HG03175 (cell line): ENCODE results near the gene RBM17.
"Not testable (repeated sequence)": the region's sequence is repeated elsewhere in the genome, so short reads cannot be mapped to it uniquely, and the experiment has no call there.

ENCODE experiments used
- ATAC-seq: cut with Tn5 transposase; IDR thresholded peaks from one replicate; pipeline ENCODE4 v1.9.1; 2021; ENCODE audit warnings: mild to moderate bottlenecking, moderate library complexity; ENCODE audit not compliant: unreplicated experiment

The RBM17 gene

GRCh38 chr10:6108631-6109443 lies 20.0 kb downstream of the RBM17 start:
- no peak for ATAC-seq

DNA sequence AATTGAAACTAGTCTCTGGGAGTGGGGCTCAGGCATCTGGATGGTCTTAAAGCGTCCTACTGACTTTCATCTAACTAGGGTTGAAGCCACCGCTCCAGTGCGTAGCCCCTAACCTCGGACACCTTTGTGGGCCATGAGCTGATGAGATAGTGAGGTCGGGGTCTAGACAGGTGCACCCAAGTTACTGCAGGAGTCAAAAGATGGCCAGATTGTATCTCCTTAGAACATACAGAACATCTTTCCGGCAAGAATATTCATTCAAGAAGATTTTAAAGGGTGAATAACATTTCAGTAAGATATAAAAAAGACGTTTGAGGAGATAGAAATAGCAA lies 20.6 kb downstream of the RBM17 start:
- ATAC-seq, result no peak

DNA sequence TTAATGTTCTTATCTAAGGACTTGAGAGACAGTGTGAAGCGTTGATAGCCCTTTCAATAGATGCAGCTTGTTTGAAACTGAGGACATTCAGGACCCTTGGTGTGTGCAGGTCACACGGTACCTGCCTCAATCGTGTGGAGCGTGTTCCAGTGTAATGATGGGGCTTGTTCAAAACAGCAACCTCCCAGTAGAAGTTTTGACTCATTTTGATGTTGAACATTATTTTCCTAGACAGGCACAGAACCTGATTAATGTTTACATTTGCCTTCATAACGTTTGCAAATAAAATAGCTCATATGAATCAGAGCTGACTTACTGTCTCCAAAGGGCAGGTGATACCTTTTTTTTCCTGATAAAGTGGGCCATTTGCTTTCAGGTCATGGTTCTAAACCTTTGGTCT lies 21.3 kb downstream of the RBM17 start:
- ATAC-seq, result no peak

GRCh38 chr10:6112893-6113292 lies 24.1 kb downstream of the RBM17 start:
- ATAC-seq, result no peak

DNA sequence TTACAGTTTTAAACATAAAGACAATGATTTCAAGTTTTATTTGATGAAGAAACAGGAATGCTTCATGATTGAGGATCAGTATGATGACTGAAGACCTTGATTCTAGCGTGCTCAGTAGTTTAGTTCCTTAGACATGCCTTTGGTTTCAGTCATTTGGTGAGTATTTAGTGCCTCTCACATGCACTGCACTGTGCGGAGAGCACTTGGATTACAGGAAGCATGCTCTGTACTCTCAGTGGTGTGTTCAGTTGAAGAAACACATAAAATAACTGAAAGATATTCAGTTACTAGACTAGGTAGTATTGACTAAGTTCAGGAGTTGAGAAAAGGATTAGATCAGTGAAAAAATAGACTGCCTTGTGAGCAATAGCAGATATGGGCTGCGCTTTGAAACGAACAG lies 25.5 kb downstream of the RBM17 start:
- ATAC-seq, result no peak

GRCh38 chr10:6114805-6115341 lies 26.0 kb downstream of the RBM17 start:
- ATAC-seq, result no peak

- no peak for ATAC-seq
Measured at GRCh38 chr10:6115411-6115810, 26.6 kb downstream of the RBM17 start.

DNA sequence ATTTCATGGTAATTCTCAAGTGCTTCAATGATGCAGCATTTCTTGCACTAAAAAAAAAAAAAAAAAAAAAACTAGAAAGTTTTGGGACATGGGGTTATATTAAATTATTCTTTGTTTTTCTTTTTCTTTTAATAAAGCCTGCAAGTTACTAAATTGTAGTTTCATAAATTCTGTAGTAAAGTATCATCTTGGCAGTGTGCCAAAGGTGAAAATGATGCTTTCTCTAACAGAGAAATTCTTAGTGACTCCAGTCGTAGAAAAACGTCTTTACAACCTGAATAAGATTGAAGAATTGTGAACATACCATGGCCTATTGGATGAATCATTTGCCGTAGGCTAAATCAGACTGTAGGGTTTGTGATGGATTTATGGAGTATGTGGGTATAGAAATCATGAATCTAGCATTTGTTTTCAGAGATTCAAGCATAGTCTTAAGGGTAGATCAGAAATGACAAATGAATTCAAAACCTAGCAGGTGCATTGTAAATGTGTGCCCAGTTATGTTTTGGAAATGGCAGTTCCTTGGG lies 27.1 kb downstream of the RBM17 start:
- ATAC-seq, result no peak

DNA sequence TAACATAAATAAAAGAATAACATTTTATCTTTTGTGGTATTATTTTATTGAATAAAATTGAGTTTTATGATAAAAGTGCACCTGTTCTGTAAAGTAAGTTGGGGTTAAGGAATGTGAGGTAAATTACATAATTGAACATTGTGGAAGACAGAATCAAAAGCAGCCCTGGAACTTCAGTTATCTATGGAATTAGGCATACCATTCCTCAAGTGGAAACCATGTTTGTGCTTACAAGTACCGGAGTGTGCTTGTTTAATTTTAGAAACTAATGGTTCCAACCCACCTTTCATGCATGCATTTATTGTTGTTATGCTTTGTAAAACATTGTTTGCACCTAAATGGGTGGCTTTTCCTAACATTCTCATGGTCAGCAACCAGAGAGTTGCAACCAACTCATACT lies 28.0 kb downstream of the RBM17 start:
- no peak for ATAC-seq

GRCh38 chr10:6117711-6118110 lies 28.9 kb downstream of the RBM17 start:
- no peak for ATAC-seq

DNA sequence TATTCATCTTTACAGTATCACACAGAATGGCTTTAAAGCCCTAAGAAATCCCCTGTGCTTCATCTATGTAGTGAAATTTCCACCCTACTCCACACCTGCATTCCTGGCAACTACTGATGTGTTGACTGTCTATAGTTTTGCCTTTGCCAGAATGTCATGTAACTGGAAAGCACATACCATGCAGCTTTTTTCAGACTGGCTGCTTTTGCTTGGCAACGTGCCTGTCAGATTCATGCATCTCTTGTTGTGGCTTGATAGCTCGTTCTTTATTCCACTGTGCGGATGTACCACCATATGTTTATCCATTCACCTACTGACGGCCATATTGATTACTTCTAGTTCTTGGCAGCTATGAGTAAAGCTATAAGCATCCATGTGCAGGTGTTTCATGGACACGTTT lies 30.6 kb downstream of the RBM17 start:
- no peak for ATAC-seq

GRCh38 chr10:6119962-6120361 lies 31.1 kb downstream of the RBM17 start:
- no peak for ATAC-seq

GRCh38 chr10:6120691-6121090 lies 31.9 kb downstream of the RBM17 start:
- no peak for ATAC-seq

- no peak for ATAC-seq
Measured at GRCh38 chr10:6121146-6121545, 32.3 kb downstream of the RBM17 start.

DNA sequence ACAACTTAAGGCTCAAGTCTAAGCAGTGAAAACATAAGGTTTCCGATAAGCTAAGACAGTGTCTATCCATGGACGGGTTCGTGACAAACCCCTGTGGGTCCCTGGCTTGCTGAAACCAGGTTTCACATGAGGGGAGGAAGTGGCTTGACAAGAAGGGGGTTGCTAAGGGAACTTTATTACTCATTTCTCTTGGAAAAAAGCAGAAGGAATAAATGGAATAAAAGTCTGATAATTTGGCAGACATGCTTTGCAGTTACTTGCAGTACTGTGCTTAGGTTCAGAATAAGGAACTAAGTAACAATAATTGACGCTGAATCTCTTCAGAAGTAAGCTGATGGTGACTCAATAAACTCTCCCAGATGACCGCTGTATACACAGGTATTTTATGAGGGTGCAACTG lies 34.7 kb downstream of the RBM17 start:
- ATAC-seq, result no peak

- no peak for ATAC-seq
Measured at GRCh38 chr10:6124666-6125065, 35.8 kb downstream of the RBM17 start.

GRCh38 chr10:6127461-6127860 lies 38.6 kb downstream of the RBM17 start:
- ATAC-seq, result not testable (repeated sequence)

DNA sequence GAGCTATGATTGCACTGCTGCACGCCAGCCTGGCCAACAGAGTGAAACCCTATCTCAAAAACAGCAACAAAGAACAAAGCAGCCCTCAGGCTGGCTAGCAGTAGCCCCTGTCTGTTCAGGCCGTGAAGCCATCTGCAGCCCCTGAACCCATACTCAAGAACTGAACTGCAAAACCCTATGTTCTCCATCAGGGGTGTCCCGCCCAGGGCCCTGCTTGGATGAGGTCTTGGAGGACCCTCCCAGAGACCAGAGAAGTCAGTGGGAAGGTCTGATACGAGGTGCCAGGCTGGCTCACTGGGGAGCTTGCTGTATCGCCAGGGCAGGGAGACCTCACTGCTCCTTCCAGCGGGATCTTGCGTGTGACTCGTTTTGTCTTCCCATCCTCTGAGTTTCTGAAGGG lies 39.3 kb downstream of the RBM17 start:
- ATAC-seq, result no peak

DNA sequence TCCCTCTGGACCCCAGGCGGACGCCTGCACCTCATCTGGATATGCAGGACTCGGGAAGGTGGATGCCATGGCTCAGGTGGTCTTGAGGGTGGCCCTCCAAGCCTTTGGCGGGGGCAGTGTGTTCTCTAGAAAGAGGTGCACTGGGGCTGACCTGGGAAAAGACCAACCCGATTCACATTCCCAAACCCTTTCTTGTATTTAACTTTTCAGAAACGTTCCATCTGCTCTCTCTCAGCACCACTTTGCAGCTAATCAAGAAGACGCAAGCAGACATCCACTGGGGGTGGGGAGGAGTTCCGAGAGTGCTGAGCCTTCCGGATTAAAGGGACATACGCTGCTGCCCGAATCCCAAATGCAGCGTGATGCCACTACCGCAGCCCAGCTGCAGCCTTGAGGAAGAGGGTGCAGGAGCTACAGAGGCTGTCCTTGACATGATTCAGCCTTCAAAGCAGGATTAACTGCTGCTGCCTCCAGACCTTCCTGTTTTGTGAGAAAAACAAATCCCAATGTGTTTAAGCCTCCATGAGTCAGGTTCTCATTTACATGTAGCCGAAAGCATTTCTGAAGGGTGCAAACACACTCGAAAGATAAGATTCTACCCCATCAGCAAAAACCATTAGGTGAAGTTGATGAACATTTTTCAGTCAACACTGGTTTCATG lies 39.9 kb downstream of the RBM17 start:
- no peak for ATAC-seq

DNA sequence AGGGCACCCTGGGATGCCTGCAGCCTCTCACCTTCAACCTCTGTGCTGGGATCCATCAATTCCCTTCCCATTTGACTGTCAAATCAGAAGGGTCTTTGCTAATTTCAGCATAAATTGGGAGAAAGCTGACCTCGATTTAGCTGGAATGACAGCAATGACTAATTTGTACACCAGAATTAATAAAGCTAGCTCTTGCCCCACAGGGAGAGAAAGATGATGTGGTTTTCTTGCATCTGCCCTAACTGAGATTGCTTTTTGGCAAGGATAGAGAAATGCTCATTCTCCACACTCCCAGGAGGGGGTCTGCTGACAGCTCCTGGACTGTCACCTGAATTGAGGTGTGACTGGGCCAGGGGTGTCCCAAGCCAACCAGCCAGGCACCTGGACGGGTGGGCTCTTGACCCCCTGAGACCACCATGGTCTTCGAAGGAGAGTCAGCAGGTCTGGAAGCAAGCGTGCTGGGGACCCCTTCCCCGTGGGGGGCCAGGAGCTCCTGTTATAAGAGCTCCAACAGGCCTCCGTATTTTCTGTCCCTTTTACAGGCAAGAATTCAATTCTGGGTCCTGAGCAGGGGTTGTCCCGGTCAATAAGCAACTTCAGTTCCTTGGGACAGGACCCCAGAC lies 42.1 kb downstream of the RBM17 start:
- ATAC-seq, result no peak

DNA sequence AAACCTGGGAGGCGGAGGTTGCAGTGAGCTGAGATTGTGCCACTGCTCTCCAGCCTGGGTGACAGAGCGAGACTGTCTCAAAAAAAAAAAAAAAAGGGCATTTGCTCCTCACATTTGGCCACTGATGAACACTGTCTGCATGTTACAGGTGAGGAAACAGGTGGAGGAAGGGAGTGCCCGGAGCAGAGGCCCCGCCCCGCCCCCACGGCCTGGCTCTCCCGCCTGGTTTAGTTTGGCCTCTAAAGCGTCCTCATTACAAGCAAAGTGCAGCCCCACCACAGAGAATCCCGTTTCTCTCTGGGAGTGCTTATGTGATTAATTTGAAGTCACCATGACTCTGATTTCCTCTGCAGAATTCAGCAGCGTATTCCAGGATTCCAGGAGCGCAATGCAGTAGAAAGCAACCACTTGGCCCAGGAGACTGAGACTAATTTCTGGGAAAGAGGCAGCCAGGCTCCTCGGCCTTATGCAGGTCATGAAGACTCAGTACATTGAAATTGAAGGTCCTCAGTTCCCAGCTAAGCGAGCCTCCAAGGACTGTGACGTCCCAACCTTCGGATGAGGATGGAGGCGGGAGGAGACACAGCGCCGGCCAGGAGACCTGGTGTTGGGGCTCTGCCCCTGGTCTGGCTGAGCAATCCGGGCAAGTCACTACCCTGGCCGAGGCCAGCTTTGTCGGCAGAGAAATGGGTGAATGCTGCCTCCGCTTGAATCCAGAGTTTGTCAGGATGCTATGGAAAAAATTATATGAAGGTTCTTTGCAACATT lies 44.7 kb downstream of the RBM17 start:
- ATAC-seq, result no peak
